ENCODE results near the gene FIP1L1. TPM values are rescaled to one million over a fixed set of nuclear protein-coding genes. Genes with fewer than 3 reads are reported as not detected.

Gene FIP1L1
- total and polyA plus RNA-seq, 2 of the 13 experiments (the other 11 are each of a cell fraction or from before 2014, with no cell fraction given): 14.9 to 69.4 TPM

- TF ChIP-seq THAP9 (CRISPR knock-in tag; IDR thresholded peaks at IDR 0.05; ENCODE audit: borderline replicate concordance) (peak; percentile 62; the same call in 1 of the 2 replicates), ARID5B (CRISPR knock-in tag; IDR thresholded peaks at IDR 0.05) (peak; percentile 56; the same call in 1 of the 2 replicates), ZNF781 (CRISPR knock-in tag; IDR thresholded peaks at IDR 0.05; ENCODE audit: borderline replicate concordance, not compliant biosample characterization) (peak; percentile 40), MIXL1 (CRISPR knock-in tag; IDR thresholded peaks at IDR 0.05) (0 out of 2 replicates have a peak, but pooled peaks have one; percentile 25), ZNF616 (CRISPR knock-in tag; IDR thresholded peaks at IDR 0.05; ENCODE audit: low read depth) (no peak), ZNF543 (CRISPR knock-in tag; IDR thresholded peaks at IDR 0.05) (no peak), ZNF281 (CRISPR knock-in tag; IDR thresholded peaks at IDR 0.05; ENCODE audit: borderline replicate concordance) (no peak), TFAP4 (IDR thresholded peaks at IDR 0.05; ENCODE audit: borderline replicate concordance, low read depth) (peak; percentile 15; the same call in 1 of the 2 replicates), SP1 (IDR thresholded peaks at IDR 0.05) (no peak), SP1 (CRISPR knock-in tag; IDR thresholded peaks at IDR 0.05) (no peak), ATF3 (CRISPR knock-in tag; IDR thresholded peaks at IDR 0.05) (peak; percentile 16; the same call in 1 of the 2 replicates), TBX2 (CRISPR knock-in tag; IDR thresholded peaks at IDR 0.05; ENCODE audit: borderline replicate concordance) (no peak), CENPBD1 (CRISPR knock-in tag; IDR thresholded peaks at IDR 0.05; ENCODE audit: borderline replicate concordance, low read depth) (no peak), GATAD1 (CRISPR knock-in tag; IDR thresholded peaks at IDR 0.05) (no peak), MAX (IDR thresholded peaks at IDR 0.05) (0 out of 2 replicates have a peak, but pooled peaks have one; percentile 14)
These were observed 130.3 kb downstream of the FIP1L1 start (continued) for GRCh38 chr4:53507671-53508286.
